ENCODE results near the gene RNF115. TPM values are rescaled to one million over a fixed set of nuclear protein-coding genes. Genes with fewer than 3 reads are reported as not detected.
"Not testable (repeated sequence)": the region's sequence is repeated elsewhere in the genome, so short reads cannot be mapped to it uniquely, and the experiment has no call there.

The RNF115 gene
- total RNA-seq, 1 donor from 2014 or later, result 29.9 TPM

DNA sequence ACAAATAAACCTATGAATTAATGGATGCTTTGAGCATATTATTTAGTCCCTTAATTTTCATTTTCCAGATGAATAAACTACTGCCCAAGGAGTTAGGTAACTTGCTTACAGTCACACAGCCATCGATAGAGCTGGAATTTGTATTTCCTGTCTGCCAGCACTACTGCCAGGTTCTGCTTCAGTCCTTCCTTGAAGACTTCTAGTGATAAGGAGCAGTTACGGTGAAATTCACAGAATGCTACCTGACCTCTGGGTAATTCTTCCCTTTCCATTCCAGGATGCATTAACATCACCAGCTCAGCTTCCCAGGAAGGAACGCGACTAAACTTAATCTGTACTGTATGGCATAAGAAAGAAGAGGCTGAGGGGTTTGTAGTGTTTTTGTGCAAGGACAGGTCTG lies 93.4 kb downstream of the RNF115 start:
- DNase-seq (ENCODE audit: low spot score), result no peak

DNA sequence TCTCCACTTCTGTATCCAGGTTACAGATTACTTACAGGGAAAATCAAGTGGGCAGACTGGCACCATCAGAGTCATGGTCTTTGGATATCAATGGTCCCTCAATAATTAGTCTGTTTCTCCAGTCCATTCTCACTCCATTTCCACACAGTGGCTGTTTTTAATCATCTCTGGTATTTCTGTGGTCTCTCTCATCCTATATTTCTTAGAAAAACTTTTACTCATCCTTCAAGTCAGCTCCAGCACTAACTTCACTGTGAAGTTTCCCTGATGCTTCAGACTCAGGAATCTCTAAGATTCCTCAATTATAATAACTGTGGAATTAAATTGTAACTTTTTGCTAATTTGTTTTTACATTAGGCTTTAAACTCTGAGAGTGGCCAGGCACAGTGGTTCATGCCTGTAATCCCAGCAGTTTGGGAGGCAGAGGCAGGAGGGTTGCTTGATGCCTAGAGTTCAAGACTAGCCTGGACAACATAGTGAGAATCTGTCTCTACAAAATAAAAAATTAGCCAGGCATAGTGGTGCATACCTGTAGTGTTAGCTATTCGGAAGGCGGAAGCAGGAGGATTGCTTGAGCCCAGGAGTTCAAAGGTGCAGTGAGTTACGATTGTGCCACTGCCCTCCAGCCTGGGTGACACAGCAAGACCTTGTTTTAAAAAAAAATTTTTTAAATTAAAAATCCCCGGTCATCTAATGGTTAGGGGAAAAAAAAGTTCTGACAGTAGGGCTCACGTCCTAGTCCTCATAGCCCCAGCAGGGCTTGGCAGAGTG lies 94.0 kb downstream of the RNF115 start:
- no peak for DNase-seq (ENCODE audit: low spot score)

- no peak for DNase-seq (ENCODE audit: low spot score)
Observed at GRCh38 chr1:145729196-145729595, 94.7 kb downstream of the RNF115 start.

DNA sequence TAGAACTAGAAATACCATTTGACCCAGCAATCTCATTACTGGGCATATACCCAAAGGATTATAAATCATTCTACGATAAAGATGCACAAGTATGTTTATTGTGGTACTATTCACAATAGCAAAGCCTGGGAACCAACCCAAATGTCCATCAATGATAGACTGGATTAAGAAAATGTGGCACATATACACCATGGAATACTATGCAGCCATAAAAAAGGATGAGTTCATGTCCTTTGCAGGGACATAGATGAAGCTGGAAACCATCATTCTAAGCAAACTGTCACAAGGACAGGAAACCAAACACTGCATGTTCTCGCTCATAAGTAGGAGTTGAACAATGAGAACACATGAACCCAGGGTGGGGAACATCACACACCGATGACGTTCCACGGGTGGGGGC lies 97.7 kb downstream of the RNF115 start:
- DNase-seq (ENCODE audit: low spot score), result not testable (repeated sequence)

DNA sequence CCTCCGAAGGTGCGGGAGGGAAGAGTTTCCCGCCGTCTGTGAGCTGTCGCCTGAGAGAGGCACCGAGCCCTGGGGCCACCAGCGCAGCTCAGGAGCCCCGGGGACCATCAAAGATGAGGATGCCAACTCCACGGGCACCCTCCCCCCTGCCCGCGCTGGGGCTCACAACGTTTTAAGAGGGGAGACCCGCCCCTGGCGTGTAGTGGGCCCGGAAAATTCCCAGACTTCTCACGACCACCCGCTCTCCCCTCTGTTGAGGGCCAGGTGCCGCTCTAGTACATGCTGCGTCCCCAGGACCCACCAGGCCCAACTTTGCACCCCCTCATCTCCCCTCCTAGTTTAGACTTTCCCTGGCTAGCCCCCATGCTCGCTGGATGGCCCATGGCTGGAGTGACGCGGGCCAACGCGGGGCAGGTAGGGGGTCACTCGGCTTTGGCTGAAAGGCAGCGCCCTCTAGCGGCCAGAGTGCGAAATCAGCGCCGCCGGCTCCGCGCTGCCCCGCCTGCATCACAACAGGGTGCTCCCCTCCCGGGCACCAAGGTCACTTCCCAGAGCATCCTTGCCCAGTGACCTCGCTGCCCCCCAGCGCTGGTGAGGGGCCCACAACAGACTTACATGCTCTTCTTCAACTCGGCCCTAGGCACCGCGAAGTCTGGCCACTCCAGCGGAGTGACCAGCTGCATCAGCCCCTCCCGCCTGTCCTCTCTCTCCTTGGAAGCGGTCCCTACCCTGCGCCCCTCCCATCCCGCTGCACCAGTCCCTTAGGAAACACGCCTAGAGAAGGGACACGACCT lies 102.8 kb downstream of the RNF115 start:
- DNase-seq (ENCODE audit: low spot score), result peak; percentile 28

GRCh38 chr1:145720556-145720877 lies 103.4 kb downstream of the RNF115 start:
- DNase-seq (ENCODE audit: low spot score), result no peak

GRCh38 chr1:145719230-145720079 lies 104.4 kb downstream of the RNF115 start, which contains the start of gene CD160:
Gene CD160, plus strand, starts transcription at chr1:145719499. Its CDS starts 8,829 bp downstream, at chr1:145728328.
- no peak for DNase-seq (ENCODE audit: low spot score)

DNA sequence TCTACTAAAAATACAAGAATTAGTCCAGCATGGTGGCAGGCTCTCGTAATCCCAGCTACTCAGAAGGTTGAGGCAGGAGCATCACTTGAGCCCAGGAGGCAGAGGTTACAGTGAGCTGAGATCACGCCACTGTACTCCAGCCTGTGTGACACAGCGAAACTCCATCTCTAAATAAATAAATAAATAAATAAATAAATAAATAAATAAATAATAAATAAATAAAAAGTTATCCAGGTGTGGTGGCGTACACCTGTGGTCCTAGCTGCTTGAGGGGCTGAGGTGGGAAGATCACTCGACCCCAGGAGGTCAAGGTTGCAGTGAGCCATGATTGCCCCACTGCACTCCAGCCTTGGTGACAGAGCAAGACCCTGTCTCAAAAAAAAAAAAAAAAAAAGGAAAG lies 105.4 kb downstream of the RNF115 start:
- DNase-seq (ENCODE audit: low spot score), result not testable (repeated sequence)

DNA sequence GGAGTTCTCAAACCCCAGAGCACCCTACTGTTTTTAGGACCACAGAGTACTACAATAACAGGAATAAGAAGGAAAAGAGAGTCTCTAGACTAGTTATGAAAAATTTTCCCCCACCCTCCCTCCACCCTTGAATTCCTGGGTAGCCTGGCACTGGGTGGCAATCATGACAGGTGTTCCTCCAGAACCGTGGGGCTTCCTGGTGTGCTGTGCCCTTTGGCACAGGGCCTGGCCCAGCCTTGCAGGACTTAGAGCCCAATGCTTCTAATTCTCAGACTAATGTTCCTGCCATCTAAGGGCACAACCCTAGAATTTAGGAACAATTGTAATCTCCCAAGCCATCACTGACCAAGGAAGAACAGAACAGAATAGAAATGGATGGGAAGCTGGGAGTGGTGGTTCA lies 106.1 kb downstream of the RNF115 start:
- no peak for DNase-seq (ENCODE audit: low spot score)

GRCh38 chr1:145716641-145717345 lies 107.1 kb downstream of the RNF115 start:
- no peak for DNase-seq (ENCODE audit: low spot score)

- DNase-seq (ENCODE audit: low spot score), result no peak
Observed at GRCh38 chr1:145714524-145715111, 109.3 kb downstream of the RNF115 start.

DNA sequence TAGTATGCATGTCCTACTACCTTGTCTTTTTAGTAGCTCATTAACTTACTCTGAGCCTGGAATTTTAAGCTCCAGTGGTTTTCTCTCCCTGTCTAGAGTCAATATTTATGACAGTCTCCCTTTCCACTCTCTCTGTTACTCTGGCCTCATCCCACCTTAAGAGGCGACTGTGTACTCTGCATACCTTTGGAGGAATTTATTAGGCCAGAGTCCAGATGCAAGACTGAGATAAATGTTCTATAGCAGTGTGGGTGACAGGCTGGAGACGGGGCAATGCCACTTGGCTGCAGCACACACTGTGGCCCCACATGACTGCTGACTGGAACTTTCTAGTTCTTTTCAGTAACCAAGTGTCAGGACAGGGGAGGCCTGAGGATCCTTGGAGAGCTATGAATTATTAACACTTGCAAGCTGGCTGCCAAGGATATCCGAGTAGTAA lies 112.7 kb downstream of the RNF115 start:
- no peak for DNase-seq (ENCODE audit: low spot score)

GRCh38 chr1:145710291-145711027 lies 113.4 kb downstream of the RNF115 start:
- DNase-seq (ENCODE audit: low spot score), result no peak

- no peak for DNase-seq (ENCODE audit: low spot score)
Observed at GRCh38 chr1:145708063-145708462, 115.8 kb downstream of the RNF115 start.

GRCh38 chr1:145707183-145707867 lies 116.6 kb downstream of the RNF115 start, which contains the start of gene PDZK1:
Gene PDZK1, minus strand, starts transcription at chr1:145707368. Its CDS starts 19,347 bp downstream, at chr1:145688021.
- DNase-seq (ENCODE audit: low spot score), result no peak

GRCh38 chr1:145706086-145706664 lies 117.7 kb downstream of the RNF115 start:
- no peak for DNase-seq (ENCODE audit: low spot score)

GRCh38 chr1:145705622-145706021 lies 118.3 kb downstream of the RNF115 start:
- no peak for DNase-seq (ENCODE audit: low spot score)

GRCh38 chr1:145702826-145703225 lies 121.1 kb downstream of the RNF115 start:
- DNase-seq (ENCODE audit: low spot score), result no peak

- DNase-seq (ENCODE audit: low spot score), result no peak
Observed at GRCh38 chr1:145702052-145702451, 121.8 kb downstream of the RNF115 start.

Data from umbilical cord (tissue), 2 donors.